Fibroblast of mammary gland (primary cell): ENCODE measurements around the gene STK39.
A peak's percentile ranks its signal among the peaks of the same experiment; 100 is the strongest.
"Not testable (repeated sequence)": the region's sequence is repeated elsewhere in the genome, so short reads cannot be mapped to it uniquely, and the experiment has no call there.

Experiments
- DNase-seq: peaks from one replicate; pipeline ENCODE4 v3.0.0-alpha.2; 2010; ENCODE audit warnings: low read depth
- H3K4me3 ChIP-seq: 2 replicates; pipeline ENCODE4 v1.5.1; 2011; ENCODE audit warnings: low read depth, mild to moderate bottlenecking, low read length, moderate library complexity; ENCODE audit not compliant: control insufficient read depth
- CTCF ChIP-seq: conservative IDR thresholded peaks from 2 replicates; pipeline ENCODE4 v1.5.1; 2011; ENCODE audit warnings: low read depth, low read length, inconsistent platforms; ENCODE audit not compliant: control insufficient read depth, insufficient read depth

STK39 gene

GRCh38 chr2:168286535-168286934 lies 39.1 kb upstream of the STK39 start:
- H3K4me3 ChIP-seq = no peak overlapping the region
- no peak for TF ChIP-seq CTCF
- DNase-seq = no peak

GRCh38 chr2:168278424-168278888 lies 31.1 kb upstream of the STK39 start:
- no peak overlapping the region for H3K4me3 ChIP-seq
- DNase-seq = peak; percentile 65
- TF ChIP-seq CTCF = no peak

- no peak for TF ChIP-seq CTCF
- no peak for DNase-seq
- H3K4me3 ChIP-seq = no peak overlapping the region
Measured at GRCh38 chr2:168277276-168277675, 29.9 kb upstream of the STK39 start.

- DNase-seq = no peak
Measured at GRCh38 chr2:168272225-168272624, 24.8 kb upstream of the STK39 start.

GRCh38 chr2:168262926-168263325 lies 15.5 kb upstream of the STK39 start:
- not testable (repeated sequence) for DNase-seq, H3K4me3 ChIP-seq

More at GRCh38 chr2:168272225-168272624, 24.8 kb upstream of the STK39 start:
- H3K4me3 ChIP-seq = no peak overlapping the region
- no peak for TF ChIP-seq CTCF

- H3K4me3 ChIP-seq = no peak overlapping the region
- no peak for DNase-seq
- no peak for TF ChIP-seq CTCF
Measured at GRCh38 chr2:168256448-168256847, 9.1 kb upstream of the STK39 start.

- no peak for TF ChIP-seq CTCF
- H3K4me3 ChIP-seq = no peak overlapping the region
- DNase-seq = no peak
Measured at GRCh38 chr2:168255866-168256265, 8.5 kb upstream of the STK39 start.
